Endothelial cell of umbilical vein (primary cell): Measurements from ENCODE around the gene LCNL1. TPM values are rescaled to one million over a fixed set of nuclear protein-coding genes. Genes with fewer than 3 reads are reported as not detected.

ENCODE experiments used
- BruUV-seq: library from RNA; stranded (reverse); fragments of 400-500 nt; replicated peaks from 2 replicates; lab custom pipeline; 2021; lab: Mats Ljungman, UMichigan
- CTCF ChIA-PET: fragments of 300-600, 350-600 bp; sonication (Branson Sonifier 250); formaldehyde crosslinking; loops from one replicate; lab custom pipeline; 2021; ENCODE audit warnings: antibody characterized with exemption, inconsistent platforms; lab: Charles Lee
- POLR2A ChIA-PET: fragments of 300-600, 350-600 bp; sonication (Branson Sonifier 250); formaldehyde crosslinking; loops from one replicate; lab custom pipeline; 2021; ENCODE audit warnings: antibody characterized with exemption, inconsistent platforms; lab: Charles Lee
- DNase-seq: peaks from one replicate; pipeline ENCODE4 v3.0.0-alpha.2; 2011; ENCODE audit warnings: low read depth, low spot score
- FAIRE-seq: peaks from 2 replicates; lab custom pipeline; 2011; peaks lifted over from hg19 to GRCh38; lab: Jason Lieb, UNC
- H2AFZ ChIP-seq: 2 replicates; pipeline ENCODE4 v1.6.0; 2012; ENCODE audit warnings: low read depth, low read length, control low read depth, inconsistent platforms
- H3K27ac ChIP-seq: 2 replicates; pipeline ENCODE4 v1.5.1; 2011; ENCODE audit warnings: low read depth, mild to moderate bottlenecking, control low read depth, low read length, moderate library complexity; ENCODE audit not compliant: insufficient read depth
- H3K27me3 ChIP-seq, 2 experiments: 2 replicates each; pipeline versions ENCODE4 v1.6.0 to v1.6.1; 2011; ENCODE audit warnings: low read length in 2 of 2, mixed read lengths in 1 of 2; ENCODE audit not compliant: control insufficient read depth in 2 of 2, insufficient read depth in 2 of 2
- H3K36me3 ChIP-seq, 2 experiments: 2 replicates in 1 of 2; 3 replicates in 1 of 2; pipeline ENCODE4 v1.5.1; 2011; ENCODE audit warnings: low read length in 2 of 2, mild to moderate bottlenecking in 1 of 2, moderate library complexity in 1 of 2; ENCODE audit not compliant: control insufficient read depth in 2 of 2, insufficient read depth in 2 of 2; ENCODE audit errors: extremely low read depth in 1 of 2
- H3K4me1 ChIP-seq: 3 replicates; pipeline ENCODE4 v1.5.1; 2011; ENCODE audit warnings: mild to moderate bottlenecking, low read length; ENCODE audit not compliant: control insufficient read depth, insufficient read depth; ENCODE audit errors: extremely low read depth
- H3K4me2 ChIP-seq: 2 replicates; pipeline ENCODE4 v1.6.1; 2011; ENCODE audit warnings: low read length, control low read depth, mixed read lengths; ENCODE audit not compliant: insufficient read depth
- H3K4me3 ChIP-seq, 3 experiments: fragments of 200-600 bp in 1 of 3; sonication (generic), shearing (Covaris generic) in 1 of 3; replicated peaks in 1 of 3; 2 replicates each; pipeline ENCODE4 v1.5.1; 2011 to 2016; ENCODE audit warnings: control low read depth in 3 of 3, low read length in 3 of 3, mild to moderate bottlenecking in 2 of 3, inconsistent platforms in 1 of 3, low read depth in 1 of 3, moderate library complexity in 1 of 3; ENCODE audit not compliant: insufficient read depth in 1 of 3
- H3K79me2 ChIP-seq: 2 replicates; pipeline ENCODE4 v1.6.0; 2012; ENCODE audit warnings: low read length, inconsistent platforms; ENCODE audit not compliant: control insufficient read depth, insufficient read depth
- H3K9ac ChIP-seq: replicated peaks from 2 replicates; pipeline ENCODE3; 2011; ENCODE audit warnings: low read length, control low read depth; ENCODE audit not compliant: insufficient read depth; ENCODE audit errors: extremely low read depth
- H3K9me1 ChIP-seq: replicated peaks from 3 replicates; pipeline ENCODE4 v1.6.0; 2011; ENCODE audit warnings: mild to moderate bottlenecking, low read length; ENCODE audit not compliant: control insufficient read depth, insufficient read depth; ENCODE audit errors: extremely low read depth
- H3K9me3 ChIP-seq: replicated peaks from 2 replicates; pipeline ENCODE4 v1.5.1; 2012; ENCODE audit warnings: low read length, inconsistent platforms; ENCODE audit not compliant: control insufficient read depth, insufficient read depth
- H4K20me1 ChIP-seq: replicated peaks from 2 replicates; pipeline ENCODE3; 2011; ENCODE audit warnings: mild to moderate bottlenecking, low read length; ENCODE audit not compliant: control insufficient read depth, insufficient read depth; ENCODE audit errors: extremely low read depth
- EZH2 ChIP-seq: IDR thresholded peaks from 2 replicates; pipeline ENCODE4 v1.6.1; 2012; ENCODE audit warnings: borderline replicate concordance, low read depth, mild to moderate bottlenecking, moderate library complexity, low read length, inconsistent platforms; ENCODE audit not compliant: severe bottlenecking
- FOS ChIP-seq: IDR thresholded peaks from 2 replicates; pipeline ENCODE4 v1.6.1; 2011; ENCODE audit warnings: mild to moderate bottlenecking, low read length, moderate library complexity, borderline replicate concordance; ENCODE audit not compliant: insufficient read depth
- GATA2 ChIP-seq: IDR thresholded peaks from 2 replicates; pipeline ENCODE4 v1.7.0; 2011; ENCODE audit warnings: low read depth, mild to moderate bottlenecking, moderate library complexity, mixed read lengths, low read length; ENCODE audit not compliant: insufficient read length, insufficient read depth
- JUN ChIP-seq: IDR thresholded peaks from 2 replicates; pipeline ENCODE4 v1.6.1; 2011; ENCODE audit warnings: borderline replicate concordance, low read depth; ENCODE audit not compliant: insufficient read length, insufficient read depth
- MYC ChIP-seq: IDR thresholded peaks from one replicate; pipeline ENCODE4 v1.6.1; 2011; ENCODE audit warnings: mild to moderate bottlenecking, low read depth, low read length
- POLR2A ChIP-seq: IDR thresholded peaks from 2 replicates; pipeline ENCODE4 v1.6.1; 2012; ENCODE audit warnings: low read depth, mild to moderate bottlenecking, control low read depth, low read length
- POLR2AphosphoS5 ChIP-seq: IDR thresholded peaks from 2 replicates; pipeline ENCODE4 v1.6.1; 2012; ENCODE audit warnings: low read depth, mild to moderate bottlenecking, control low read depth, low read length, moderate library complexity; ENCODE audit not compliant: insufficient read depth
- dilution Hi-C: fragments of 300-500 bp; cut with MboI; formaldehyde crosslinking; loops from one replicate; pipeline ENCODE4 v1.15.0; 2019; ENCODE audit warnings: low sequenced_read_pairs; ENCODE audit not compliant: extremely low pct_ligation_motif_present
- intact Hi-C: fragments of 100-400 bp; cut with micrococcal nuclease; formaldehyde crosslinking; loops from one replicate; pipeline ENCODE4 v1.10.0; 2022
- polyA plus RNA-seq, 4 experiments: library from polyadenylated mRNA; depleted of rRNA in 3 of 4; stranded (reverse) in 3 of 4; unstranded in 1 of 4; fragments of >200 nt; gene quantifications; 2 replicates each; pipeline versions ENCODE4 v1.2.1 to v1.2.3, GENCODE V29; 2011 to 2012; ENCODE audit warnings: missing spikeins in 1 of 4
- total RNA-seq: library from RNA; stranded (reverse); gene quantifications from 2 replicates; pipeline ENCODE4 v1.2.3, GENCODE V29; 2021
- TF ChIP-seq, protein P1 (sequence below): IDR thresholded peaks from 2 replicates; pipeline ENCODE4 v1.6.1; 2011; ENCODE audit not compliant: insufficient read depth, insufficient read length
- TF ChIP-seq, protein P2 (sequence below), 2 donors: IDR thresholded peaks; 1 replicate in 1 of 2; 2 replicates in 1 of 2; pipeline ENCODE4 v1.5.1; 2011; ENCODE audit warnings: low read length in 2 of 2, mild to moderate bottlenecking in 2 of 2, moderate library complexity in 2 of 2, control low read depth in 1 of 2, inconsistent platforms in 1 of 2, low read depth in 1 of 2; ENCODE audit not compliant: insufficient read depth in 1 of 2; ENCODE audit errors: extremely low read depth in 1 of 2

Gene LCNL1
- total and polyA plus RNA-seq, 2 donors (not counting 3 experiments of a cell fraction or from before 2014, with no cell fraction given) = not detected

DNA sequence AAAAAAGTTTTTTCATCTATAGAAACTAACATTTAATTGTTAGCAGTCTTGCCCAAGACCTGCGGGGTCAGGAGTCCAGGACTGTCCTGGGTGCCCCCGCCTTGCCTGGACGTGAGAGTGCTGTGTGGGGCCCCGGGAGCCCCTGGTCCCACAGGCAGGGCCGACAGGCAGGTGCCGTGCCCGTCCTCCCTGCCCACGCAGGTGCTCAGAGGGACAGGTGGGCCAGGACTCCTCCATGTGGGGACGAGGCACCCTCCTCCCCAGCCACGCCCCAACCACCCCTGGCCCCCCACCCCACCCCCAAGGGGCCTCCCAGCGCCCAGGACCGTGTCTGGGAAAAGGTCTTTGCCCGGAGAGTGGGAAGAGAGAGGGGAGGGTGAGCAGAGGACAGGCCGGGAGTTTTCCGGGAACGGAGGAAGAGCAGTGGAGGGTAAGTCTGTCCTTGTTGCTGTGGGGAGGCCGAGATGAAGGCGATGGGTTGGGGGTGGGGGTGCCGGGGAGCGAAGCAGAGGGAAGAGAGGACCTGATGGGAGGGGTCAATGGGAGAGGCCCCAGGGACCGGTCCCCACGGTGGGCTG, 33.5 kb upstream of the LCNL1 start:
- POLR2A ChIA-PET = interaction anchor here (0.6 kb wide), 1 partner anchor 29 kb away, joined by 7 read pairs; no protein-coding TSS in a partner anchor
- peak overlapping the region; percentile 54 for H3K4me2 ChIP-seq
- H4K20me1 ChIP-seq = no peaks in the 10 kb centered on the region
- H3K36me3 ChIP-seq = no peaks in the 10 kb centered on the region
- H3K9ac ChIP-seq = peak overlapping the region; percentile 23
- peak overlapping the region; percentile 57 for H2AFZ ChIP-seq
- no peaks in the 10 kb centered on the region for H3K27me3 ChIP-seq
- FAIRE-seq = no peak
- H3K79me2 ChIP-seq = no peaks in the 10 kb centered on the region
- BruUV-seq = no TSS peak
- no peaks in the 10 kb centered on the region for H3K9me1 ChIP-seq
- CTCF ChIA-PET = interaction anchor here (0.8 to 1.6 kb wide), 4 partner anchors 43 to 107 kb away, joined by 4 to 6 read pairs (median 4); partner anchors contain the start of genes AJM1 and PAXX
- no peak for TF ChIP-seq EZH2
- TF ChIP-seq GATA2 = no peak
- no peak for TF ChIP-seq JUN
- TF ChIP-seq, protein P1, sequence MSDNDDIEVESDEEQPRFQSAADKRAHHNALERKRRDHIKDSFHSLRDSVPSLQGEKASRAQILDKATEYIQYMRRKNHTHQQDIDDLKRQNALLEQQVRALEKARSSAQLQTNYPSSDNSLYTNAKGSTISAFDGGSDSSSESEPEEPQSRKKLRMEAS = no peak
- no peak for TF ChIP-seq POLR2AphosphoS5
- TF ChIP-seq, protein P2, sequence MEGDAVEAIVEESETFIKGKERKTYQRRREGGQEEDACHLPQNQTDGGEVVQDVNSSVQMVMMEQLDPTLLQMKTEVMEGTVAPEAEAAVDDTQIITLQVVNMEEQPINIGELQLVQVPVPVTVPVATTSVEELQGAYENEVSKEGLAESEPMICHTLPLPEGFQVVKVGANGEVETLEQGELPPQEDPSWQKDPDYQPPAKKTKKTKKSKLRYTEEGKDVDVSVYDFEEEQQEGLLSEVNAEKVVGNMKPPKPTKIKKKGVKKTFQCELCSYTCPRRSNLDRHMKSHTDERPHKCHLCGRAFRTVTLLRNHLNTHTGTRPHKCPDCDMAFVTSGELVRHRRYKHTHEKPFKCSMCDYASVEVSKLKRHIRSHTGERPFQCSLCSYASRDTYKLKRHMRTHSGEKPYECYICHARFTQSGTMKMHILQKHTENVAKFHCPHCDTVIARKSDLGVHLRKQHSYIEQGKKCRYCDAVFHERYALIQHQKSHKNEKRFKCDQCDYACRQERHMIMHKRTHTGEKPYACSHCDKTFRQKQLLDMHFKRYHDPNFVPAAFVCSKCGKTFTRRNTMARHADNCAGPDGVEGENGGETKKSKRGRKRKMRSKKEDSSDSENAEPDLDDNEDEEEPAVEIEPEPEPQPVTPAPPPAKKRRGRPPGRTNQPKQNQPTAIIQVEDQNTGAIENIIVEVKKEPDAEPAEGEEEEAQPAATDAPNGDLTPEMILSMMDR (IDR thresholded peaks at IDR 0.05; ENCODE audit: extremely low read depth in 1 of 2, insufficient read depth in 1 of 2, low read depth in 1 of 2, low read length in 2 of 2) = no peak
- no peak for TF ChIP-seq POLR2A
- TF ChIP-seq MYC = no peak
- no peak for TF ChIP-seq FOS
- H3K4me1 ChIP-seq = peaks cover 5% of the 10 kb centered on the region
- no peak overlapping the region for H3K27ac ChIP-seq
- dilution Hi-C loops (loop anchor here (25.0 kb wide), 1 partner anchor 137 kb away; the partner anchor contains the start of gene RABL6), intact Hi-C loops (loop anchor here (5.0 kb wide), 1 partner anchor 43 kb away; the partner anchor contains the start of gene PAXX)
- H3K4me3 ChIP-seq = peak overlapping the region; percentile 4 to 77 (median 4)
- no peak for DNase-seq
- H3K9me3 ChIP-seq = no peaks in the 10 kb centered on the region
